ENCODE measurements around the gene EBI3.

The EBI3 gene

GRCh38 chr19:4277191-4277696 lies 47.9 kb downstream of the EBI3 start:
- no peak for DNase-seq (ENCODE audit: low read depth)
- TF ChIP-seq, protein P1, sequence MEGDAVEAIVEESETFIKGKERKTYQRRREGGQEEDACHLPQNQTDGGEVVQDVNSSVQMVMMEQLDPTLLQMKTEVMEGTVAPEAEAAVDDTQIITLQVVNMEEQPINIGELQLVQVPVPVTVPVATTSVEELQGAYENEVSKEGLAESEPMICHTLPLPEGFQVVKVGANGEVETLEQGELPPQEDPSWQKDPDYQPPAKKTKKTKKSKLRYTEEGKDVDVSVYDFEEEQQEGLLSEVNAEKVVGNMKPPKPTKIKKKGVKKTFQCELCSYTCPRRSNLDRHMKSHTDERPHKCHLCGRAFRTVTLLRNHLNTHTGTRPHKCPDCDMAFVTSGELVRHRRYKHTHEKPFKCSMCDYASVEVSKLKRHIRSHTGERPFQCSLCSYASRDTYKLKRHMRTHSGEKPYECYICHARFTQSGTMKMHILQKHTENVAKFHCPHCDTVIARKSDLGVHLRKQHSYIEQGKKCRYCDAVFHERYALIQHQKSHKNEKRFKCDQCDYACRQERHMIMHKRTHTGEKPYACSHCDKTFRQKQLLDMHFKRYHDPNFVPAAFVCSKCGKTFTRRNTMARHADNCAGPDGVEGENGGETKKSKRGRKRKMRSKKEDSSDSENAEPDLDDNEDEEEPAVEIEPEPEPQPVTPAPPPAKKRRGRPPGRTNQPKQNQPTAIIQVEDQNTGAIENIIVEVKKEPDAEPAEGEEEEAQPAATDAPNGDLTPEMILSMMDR (IDR thresholded peaks at IDR 0.05; ENCODE audit: insufficient read depth, low read depth, low read length, missing control alignments) = no peak
- H3K4me3 ChIP-seq (ENCODE audit: low read length) = no peak overlapping the region

DNA sequence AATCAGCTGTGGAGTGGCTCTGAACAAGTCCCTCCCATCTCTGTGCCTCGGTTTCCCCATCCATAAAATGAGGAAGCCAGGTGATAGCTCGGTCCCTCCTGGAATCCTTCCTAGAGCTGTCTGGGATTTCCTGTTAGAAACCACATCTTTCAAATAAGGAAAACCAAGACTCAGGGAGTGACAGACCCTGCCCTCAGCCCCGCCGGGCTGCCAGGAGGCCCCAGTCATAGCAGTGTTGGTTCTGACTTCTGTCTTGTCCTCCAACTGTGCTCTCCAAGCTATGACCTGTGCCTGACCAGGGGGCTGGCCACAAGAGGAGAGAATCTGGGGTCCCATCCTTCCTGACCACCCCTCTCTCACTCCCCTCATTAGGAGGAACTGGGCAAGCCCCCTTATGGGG lies 48.7 kb downstream of the EBI3 start:
- no peak overlapping the region for H3K4me3 ChIP-seq (ENCODE audit: low read length)
- TF ChIP-seq, protein P1 (IDR thresholded peaks at IDR 0.05; ENCODE audit: insufficient read depth, low read depth, low read length, missing control alignments) = no peak
- no peak for DNase-seq (ENCODE audit: low read depth)

DNA sequence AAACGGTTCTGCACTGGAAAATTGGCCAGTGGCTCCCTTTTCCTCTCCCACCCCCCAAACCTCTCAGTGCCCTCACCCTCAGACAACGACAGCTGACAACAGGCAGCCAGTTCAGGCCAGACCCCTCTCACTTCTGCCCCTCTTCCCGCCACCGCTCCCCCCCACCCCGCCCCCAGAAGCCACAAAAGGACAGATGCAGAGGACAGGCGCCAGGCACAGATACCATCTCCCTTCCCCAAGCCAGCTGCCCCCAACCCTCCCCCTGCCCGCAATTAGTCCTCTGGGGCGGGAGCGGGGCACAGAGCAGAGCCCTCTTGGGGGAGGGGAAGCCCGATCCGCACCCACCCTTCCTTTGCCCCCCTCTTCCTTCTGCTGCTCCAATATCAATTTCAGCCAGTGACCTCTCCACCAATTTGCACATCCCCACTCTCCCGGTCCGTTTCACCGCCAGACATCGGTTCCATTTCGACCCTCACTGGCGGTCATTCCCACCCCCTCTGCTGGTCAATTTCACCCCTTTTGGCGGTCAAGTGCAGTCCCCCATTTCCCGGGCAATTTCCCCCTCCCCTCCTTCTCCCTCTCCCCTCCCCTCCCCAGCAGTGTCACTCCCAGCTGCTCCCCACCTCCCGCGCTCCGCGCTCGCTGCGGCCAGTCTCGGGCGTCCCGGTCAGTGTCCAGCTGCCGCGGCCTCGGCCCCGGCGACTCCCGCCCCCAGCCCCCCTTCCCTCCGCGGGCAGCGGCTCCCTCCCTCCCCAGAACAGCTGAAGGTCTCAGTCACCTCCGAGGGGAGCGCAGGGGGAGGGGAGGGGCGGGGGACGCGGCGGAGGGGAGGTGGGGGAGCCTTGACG lies 49.3 kb downstream of the EBI3 start, which contains the start of gene SHD:
TSS of gene SHD (plus strand) at position 848 of the 848 bp plus-strand sequence. CDS start 798 bp downstream, outside the sequence.
- DNase-seq (ENCODE audit: low read depth) = no peak
- no peak within 1 kb of the TSS for H3K4me3 ChIP-seq (ENCODE audit: low read length)
- TF ChIP-seq, protein P1 (IDR thresholded peaks at IDR 0.05; ENCODE audit: insufficient read depth, low read depth, low read length, missing control alignments) = no peak

DNA sequence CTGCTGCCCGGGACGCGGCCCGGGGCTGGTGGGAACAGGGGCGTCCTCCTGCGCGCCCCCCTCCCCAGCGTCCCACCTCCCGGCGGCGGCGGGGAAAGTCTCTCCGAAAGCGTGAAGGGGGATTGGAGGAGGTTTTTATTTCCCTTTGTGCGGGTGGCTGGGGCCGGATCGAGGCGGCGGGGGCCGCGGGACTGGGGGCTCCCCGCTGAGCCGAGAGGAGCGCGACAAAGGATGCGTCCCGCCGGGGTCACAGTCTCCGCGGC lies 49.9 kb downstream of the EBI3 start:
- H3K4me3 ChIP-seq (ENCODE audit: low read length) = no peak overlapping the region
- TF ChIP-seq, protein P1 (IDR thresholded peaks at IDR 0.05; ENCODE audit: insufficient read depth, low read depth, low read length, missing control alignments) = no peak
- no peak for DNase-seq (ENCODE audit: low read depth)

DNA sequence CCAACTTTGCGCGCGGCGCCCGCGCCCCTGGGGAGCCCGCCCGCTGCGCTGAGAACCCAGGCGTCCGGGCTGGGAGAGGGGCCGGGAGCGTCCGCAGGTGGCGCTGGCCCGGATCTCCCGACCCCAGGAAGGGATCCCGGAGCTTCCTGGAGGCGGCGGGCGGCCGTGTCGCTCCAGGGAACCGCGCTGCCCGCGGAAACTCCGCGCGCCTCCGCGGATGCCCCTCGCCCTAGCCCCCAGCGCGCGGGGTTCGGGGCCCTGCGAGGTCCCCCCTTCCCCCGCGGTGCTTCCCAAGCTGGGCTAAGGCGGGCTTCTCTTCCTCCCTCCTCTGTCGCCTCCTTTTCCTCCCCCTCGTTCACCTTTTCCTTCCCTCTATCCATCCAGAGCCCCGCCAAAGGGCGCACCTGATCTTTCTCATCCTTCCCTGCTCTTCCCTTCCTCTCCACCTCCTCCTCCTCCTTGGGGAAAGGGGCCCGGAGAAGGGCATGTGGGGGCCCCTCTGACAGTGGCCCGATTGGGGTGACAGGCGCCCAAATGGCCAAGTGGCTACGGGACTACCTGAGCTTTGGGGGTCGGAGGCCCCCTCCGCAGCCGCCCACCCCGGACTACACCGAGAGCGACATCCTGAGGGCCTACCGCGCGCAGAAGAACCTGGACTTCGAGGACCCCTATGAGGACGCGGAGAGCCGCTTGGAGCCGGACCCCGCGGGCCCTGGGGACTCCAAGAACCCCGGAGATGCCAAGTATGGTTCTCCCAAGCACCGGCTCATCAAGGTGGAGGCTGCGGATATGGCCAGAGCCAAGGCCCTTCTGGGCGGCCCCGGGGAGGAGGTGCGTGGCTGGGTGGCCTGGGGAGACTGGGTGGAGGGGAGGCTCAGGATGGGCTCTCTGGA lies 50.5 kb downstream of the EBI3 start:
- DNase-seq (ENCODE audit: low read depth) = no peak
- H3K4me3 ChIP-seq (ENCODE audit: low read length) = no peak overlapping the region
- TF ChIP-seq, protein P1 (IDR thresholded peaks at IDR 0.05; ENCODE audit: insufficient read depth, low read depth, low read length, missing control alignments) = no peak

- no peak overlapping the region for H3K4me3 ChIP-seq (ENCODE audit: low read length)
- peak; percentile 27 for DNase-seq (ENCODE audit: low read depth)
- TF ChIP-seq, protein P1 (IDR thresholded peaks at IDR 0.05; ENCODE audit: insufficient read depth, low read depth, low read length, missing control alignments) = no peak
Measured at GRCh38 chr19:4284176-4284958, 55.0 kb downstream of the EBI3 start.

Data from epithelial cell of esophagus (primary cell).